NCI-H82 (cell line): ENCODE data around the gene SORL1-AS1.
A peak's percentile ranks its signal among the peaks of the same experiment; 100 is the strongest.
"Not testable (repeated sequence)": the region's sequence is repeated elsewhere in the genome, so short reads cannot be mapped to it uniquely, and the experiment has no call there.

Source experiments
- DNase-seq: peaks from one replicate; lab custom pipeline; 2025; lab: John Stamatoyannopoulos, UW

The SORL1-AS1 gene

GRCh38 chr11:121452609-121453150 is at the start of gene SORL1-AS1:
Gene SORL1-AS1 (minus strand): TSS chr11:121452967.
- DNase-seq: peak; percentile 25

GRCh38 chr11:121500717-121501116 is 48.0 kb upstream of the SORL1-AS1 start:
- DNase-seq: no peak

- no peak for DNase-seq
These were observed 47.5 kb upstream of the SORL1-AS1 start for GRCh38 chr11:121500275-121500674.

GRCh38 chr11:121499405-121499804 is 46.6 kb upstream of the SORL1-AS1 start:
- DNase-seq: no peak

- peak; percentile 96 for DNase-seq
These were observed 44.6 kb upstream of the SORL1-AS1 start for GRCh38 chr11:121497176-121497998.

- no peak for DNase-seq
These were observed 41.8 kb upstream of the SORL1-AS1 start for GRCh38 chr11:121494355-121495099.

- no peak for DNase-seq
These were observed 37.1 kb upstream of the SORL1-AS1 start for GRCh38 chr11:121489823-121490222.

GRCh38 chr11:121488641-121489040 is 35.9 kb upstream of the SORL1-AS1 start:
- no peak for DNase-seq

GRCh38 chr11:121488170-121488569 is 35.4 kb upstream of the SORL1-AS1 start:
- no peak for DNase-seq

- no peak for DNase-seq
These were observed 34.4 kb upstream of the SORL1-AS1 start for GRCh38 chr11:121487191-121487590.

GRCh38 chr11:121486054-121486453 is 33.3 kb upstream of the SORL1-AS1 start:
- DNase-seq: no peak

GRCh38 chr11:121485216-121485615 is 32.4 kb upstream of the SORL1-AS1 start:
- DNase-seq: no peak

GRCh38 chr11:121483805-121484480 is 31.2 kb upstream of the SORL1-AS1 start:
- no peak for DNase-seq

GRCh38 chr11:121482231-121483129 is 29.7 kb upstream of the SORL1-AS1 start:
- DNase-seq: no peak

GRCh38 chr11:121481484-121482230 is 28.9 kb upstream of the SORL1-AS1 start:
- DNase-seq: not testable (repeated sequence)

GRCh38 chr11:121479698-121480238 is 27.0 kb upstream of the SORL1-AS1 start:
- DNase-seq: no peak

GRCh38 chr11:121478895-121479697 is 26.3 kb upstream of the SORL1-AS1 start:
- no peak for DNase-seq

- no peak for DNase-seq
These were observed 25.6 kb upstream of the SORL1-AS1 start for GRCh38 chr11:121478226-121478894.
